ENCODE measurements around the gene TSPAN18.

The TSPAN18 gene

DNA sequence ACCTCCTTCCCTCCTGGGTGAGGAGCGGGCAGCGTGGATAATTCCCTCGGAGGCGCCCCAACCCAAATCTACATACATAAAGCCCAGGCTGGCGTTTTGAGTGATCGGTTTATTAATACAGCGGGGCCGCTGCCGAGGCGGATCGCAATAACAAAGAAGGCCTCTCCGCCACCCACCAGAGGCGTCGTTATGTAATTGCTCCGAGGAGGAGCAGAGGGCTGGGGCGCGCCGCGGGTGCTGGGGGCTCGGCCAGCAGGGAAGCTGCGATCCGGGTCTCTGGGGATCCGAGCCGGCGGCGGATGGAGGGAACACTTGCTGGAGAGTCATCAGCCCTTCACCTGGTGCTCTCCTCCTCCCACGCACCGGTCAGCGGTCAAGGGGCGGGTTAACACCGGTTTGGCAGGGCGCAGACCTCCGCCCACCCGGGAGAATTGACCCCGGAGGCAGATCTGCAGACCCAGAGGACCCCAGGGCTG lies 230.3 kb downstream of the TSPAN18 start:
- Histone ChIP-seq H3K4me2 (ENCODE audit: low read length) (no peak overlapping the region), H3K27ac (ENCODE audit: low read depth, low read length) (no peak overlapping the region), H4K20me1 (ENCODE audit: control insufficient read depth, insufficient read depth, low read depth, low read length) (no peaks in the 10 kb centered on the region), H3K9me3 (ENCODE audit: control insufficient read depth, insufficient read depth, low read length) (no peaks in the 10 kb centered on the region), H3K27me3 (ENCODE audit: control insufficient read depth, low read length) (no peaks in the 10 kb centered on the region), H3K4me1 (ENCODE audit: control insufficient read depth, low read length) (peaks cover 24% of the 10 kb centered on the region), H3K9me2 (replicated peaks; ENCODE audit: control insufficient read depth, low read length) (no peaks in the 10 kb centered on the region), H3K79me2 (ENCODE audit: control insufficient read depth, low read length) (no peaks in the 10 kb centered on the region), H3F3A (ENCODE audit: control insufficient read depth, insufficient read depth) (no peaks in the 10 kb centered on the region), H3K4me3 (ENCODE audit: low read length) (no peak overlapping the region), H3K36me3 (ENCODE audit: control insufficient read depth, low read length) (no peaks in the 10 kb centered on the region)
- no peak for TF ChIP-seq EZH2phosphoT487 (IDR thresholded peaks at IDR 0.05; ENCODE audit: borderline replicate concordance, low read length)
- TF ChIP-seq, protein P1, sequence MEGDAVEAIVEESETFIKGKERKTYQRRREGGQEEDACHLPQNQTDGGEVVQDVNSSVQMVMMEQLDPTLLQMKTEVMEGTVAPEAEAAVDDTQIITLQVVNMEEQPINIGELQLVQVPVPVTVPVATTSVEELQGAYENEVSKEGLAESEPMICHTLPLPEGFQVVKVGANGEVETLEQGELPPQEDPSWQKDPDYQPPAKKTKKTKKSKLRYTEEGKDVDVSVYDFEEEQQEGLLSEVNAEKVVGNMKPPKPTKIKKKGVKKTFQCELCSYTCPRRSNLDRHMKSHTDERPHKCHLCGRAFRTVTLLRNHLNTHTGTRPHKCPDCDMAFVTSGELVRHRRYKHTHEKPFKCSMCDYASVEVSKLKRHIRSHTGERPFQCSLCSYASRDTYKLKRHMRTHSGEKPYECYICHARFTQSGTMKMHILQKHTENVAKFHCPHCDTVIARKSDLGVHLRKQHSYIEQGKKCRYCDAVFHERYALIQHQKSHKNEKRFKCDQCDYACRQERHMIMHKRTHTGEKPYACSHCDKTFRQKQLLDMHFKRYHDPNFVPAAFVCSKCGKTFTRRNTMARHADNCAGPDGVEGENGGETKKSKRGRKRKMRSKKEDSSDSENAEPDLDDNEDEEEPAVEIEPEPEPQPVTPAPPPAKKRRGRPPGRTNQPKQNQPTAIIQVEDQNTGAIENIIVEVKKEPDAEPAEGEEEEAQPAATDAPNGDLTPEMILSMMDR (IDR thresholded peaks at IDR 0.05; ENCODE audit: low read depth, low read length, poor library complexity, severe bottlenecking) = no peak

DNA sequence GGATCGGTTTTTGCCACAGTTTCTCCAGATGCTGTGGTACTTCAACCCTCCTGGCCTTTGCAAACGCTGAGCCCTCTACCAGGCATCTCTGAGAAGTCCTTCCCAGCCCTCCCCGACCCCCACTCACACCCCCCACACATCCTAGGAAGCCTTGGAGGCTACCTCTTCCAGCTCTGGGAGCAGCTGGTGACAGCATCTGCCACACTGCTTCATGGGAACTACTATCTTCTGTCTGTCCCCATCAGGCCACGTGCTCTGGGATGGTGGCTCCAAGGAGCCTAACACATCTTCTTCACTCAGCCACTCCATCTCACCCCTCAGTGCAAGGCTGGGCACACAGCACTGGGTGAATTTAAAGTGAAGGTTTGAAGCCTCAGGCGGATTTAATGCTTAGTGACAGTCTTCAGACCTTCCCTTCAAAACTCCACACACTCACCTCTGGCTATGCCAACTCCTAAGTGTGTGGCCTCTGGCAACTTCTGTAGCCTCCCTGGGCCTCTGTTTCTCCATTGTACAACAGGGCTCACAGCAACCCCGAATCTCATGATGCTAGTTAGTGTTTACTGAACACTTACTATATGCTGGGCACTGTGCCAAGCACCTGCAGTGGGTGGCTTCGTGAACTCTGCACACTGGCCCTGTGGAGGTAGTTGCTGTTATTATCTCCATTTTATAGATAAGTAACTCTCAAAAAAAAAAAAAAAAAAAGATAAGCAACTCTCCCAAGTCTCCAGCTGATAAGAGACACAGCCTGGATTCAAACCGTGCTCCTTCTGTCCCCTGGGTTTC lies 231.2 kb downstream of the TSPAN18 start:
- Histone ChIP-seq H3K9me3 (ENCODE audit: control insufficient read depth, insufficient read depth, low read length) (no peaks in the 10 kb centered on the region), H3K9me2 (replicated peaks; ENCODE audit: control insufficient read depth, low read length) (no peaks in the 10 kb centered on the region), H3K79me2 (ENCODE audit: control insufficient read depth, low read length) (no peaks in the 10 kb centered on the region), H4K20me1 (ENCODE audit: control insufficient read depth, insufficient read depth, low read depth, low read length) (no peaks in the 10 kb centered on the region), H3F3A (ENCODE audit: control insufficient read depth, insufficient read depth) (no peaks in the 10 kb centered on the region), H3K27ac (ENCODE audit: low read depth, low read length) (no peak overlapping the region), H3K4me1 (ENCODE audit: control insufficient read depth, low read length) (peaks cover 24% of the 10 kb centered on the region), H3K27me3 (ENCODE audit: control insufficient read depth, low read length) (no peaks in the 10 kb centered on the region), H3K36me3 (ENCODE audit: control insufficient read depth, low read length) (no peaks in the 10 kb centered on the region), H3K4me3 (ENCODE audit: low read length) (no peak overlapping the region), H3K4me2 (ENCODE audit: low read length) (no peak overlapping the region)
- TF ChIP-seq, protein P1 (IDR thresholded peaks at IDR 0.05; ENCODE audit: low read depth, low read length, poor library complexity, severe bottlenecking) = no peak
- no peak for TF ChIP-seq EZH2phosphoT487 (IDR thresholded peaks at IDR 0.05; ENCODE audit: borderline replicate concordance, low read length)

DNA sequence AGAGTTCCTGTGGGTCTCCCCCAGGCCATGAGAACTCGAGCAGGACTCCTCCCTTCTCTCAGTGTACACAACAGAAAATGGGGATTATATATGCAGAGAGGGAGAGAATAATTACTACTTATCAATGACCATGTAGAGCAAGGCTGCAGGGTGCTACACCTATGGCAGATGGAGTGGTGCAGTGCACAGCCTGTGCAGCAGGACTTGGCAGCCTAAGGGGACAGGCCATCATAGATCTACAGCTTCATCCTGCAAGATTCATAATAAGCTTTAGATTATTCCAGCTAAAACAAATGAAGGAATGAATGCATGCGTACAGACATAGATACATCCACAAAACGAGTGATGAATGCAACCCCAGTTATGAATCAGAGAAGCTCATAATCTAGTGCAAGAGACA lies 232.3 kb downstream of the TSPAN18 start:
- H3K36me3 ChIP-seq (ENCODE audit: control insufficient read depth, low read length) = no peaks in the 10 kb centered on the region
- no peaks in the 10 kb centered on the region for H3K79me2 ChIP-seq (ENCODE audit: control insufficient read depth, low read length)
- no peaks in the 10 kb centered on the region for H4K20me1 ChIP-seq (ENCODE audit: control insufficient read depth, insufficient read depth, low read depth, low read length)
- H3K27me3 ChIP-seq (ENCODE audit: control insufficient read depth, low read length) = no peaks in the 10 kb centered on the region
- H3K4me1 ChIP-seq (ENCODE audit: control insufficient read depth, low read length) = peaks cover 24% of the 10 kb centered on the region
- no peak overlapping the region for H3K4me2 ChIP-seq (ENCODE audit: low read length)
- no peaks in the 10 kb centered on the region for H3K9me3 ChIP-seq (ENCODE audit: control insufficient read depth, insufficient read depth, low read length)
- no peak overlapping the region for H3K4me3 ChIP-seq (ENCODE audit: low read length)
- H3K27ac ChIP-seq (ENCODE audit: low read depth, low read length) = no peak overlapping the region
- TF ChIP-seq, protein P1 (IDR thresholded peaks at IDR 0.05; ENCODE audit: low read depth, low read length, poor library complexity, severe bottlenecking) = no peak
- no peak for TF ChIP-seq EZH2phosphoT487 (IDR thresholded peaks at IDR 0.05; ENCODE audit: borderline replicate concordance, low read length)
- no peaks in the 10 kb centered on the region for H3K9me2 ChIP-seq (replicated peaks; ENCODE audit: control insufficient read depth, low read length)
- H3F3A ChIP-seq (ENCODE audit: control insufficient read depth, insufficient read depth) = no peaks in the 10 kb centered on the region

All from DOHH2 (cell line).